K562 (cell line): Measurements from ENCODE around the gene ST3GAL5. TPM values are rescaled to one million over a fixed set of nuclear protein-coding genes. Genes with fewer than 3 reads are reported as not detected.

Source experiments
- ATAC-seq: fragments of 200-7000 bp; cut with Tn5 transposase; 3 replicates; pipeline ENCODE4 v1.9.1; 2020; ENCODE audit warnings: moderate library complexity
- BruUV-seq: library from RNA; stranded (reverse); fragments of 400-500 nt; replicated peaks from 2 replicates; lab custom pipeline; 2021; lab: Mats Ljungman, UMichigan
- CTCF ChIA-PET: fragments of 300-600 bp; formaldehyde crosslinking; extraction: SDS; loops from one replicate; lab custom pipeline; 2021; ENCODE audit warnings: low intra/inter-chr PET ratio; lab: Yijun Ruan, JAX
- POLR2A ChIA-PET: fragments of 300-600, 350-650 bp; sonication (Branson Sonifier 250); formaldehyde crosslinking; extraction: SDS; loops from one replicate; lab custom pipeline; 2021; ENCODE audit warnings: antibody characterized with exemption, inconsistent platforms; lab: Yijun Ruan, JAX
- DNase-seq, 4 experiments: peaks; one replicate each; pipeline versions ENCODE4 v3.0.0 to v3.0.0-alpha.2; 2011 to 2018; ENCODE audit warnings: low spot score in 3 of 4, mixed read lengths in 3 of 4; ENCODE audit errors: extremely low read depth in 1 of 4
- FAIRE-seq: peaks from 2 replicates; lab custom pipeline; 2011; peaks lifted over from hg19 to GRCh38; lab: Jason Lieb, UNC
- H2AFZ ChIP-seq: 2 replicates; pipeline ENCODE4 v1.6.0; 2011; ENCODE audit warnings: low read depth, low read length, control low read depth, inconsistent platforms
- H3K27ac ChIP-seq: fragments of 200-600 bp; 3 replicates; pipeline ENCODE4 v1.8.0; 2011; ENCODE audit warnings: low read depth, mild to moderate bottlenecking, control low read depth, inconsistent platforms, low read length, moderate library complexity, mixed read lengths; ENCODE audit errors: extremely low read depth
- H3K27me3 ChIP-seq, 2 experiments: fragments of 300-600 bp in 1 of 2; 2 replicates in 1 of 2; 3 replicates in 1 of 2; pipeline versions ENCODE4 v1.6.0 to v1.8.0; 2011; ENCODE audit warnings: inconsistent platforms in 2 of 2, low read length in 2 of 2, mild to moderate bottlenecking in 1 of 2, mixed read lengths in 1 of 2, moderate library complexity in 1 of 2; ENCODE audit not compliant: control insufficient read depth in 2 of 2, insufficient read depth in 2 of 2
- H3K36me3 ChIP-seq: fragments of 300-600 bp; 3 replicates; pipeline ENCODE4 v1.8.0; 2011; ENCODE audit warnings: mild to moderate bottlenecking, low read length, inconsistent platforms; ENCODE audit not compliant: control insufficient read depth, insufficient read depth
- H3K4me1 ChIP-seq, 2 experiments: fragments of 200-600 bp in 1 of 2; replicated peaks in 1 of 2; 2 replicates in 1 of 2; 3 replicates in 1 of 2; pipeline versions ENCODE4 v1.5.1 to v1.8.0; 2011; ENCODE audit warnings: inconsistent platforms in 2 of 2, low read length in 2 of 2, mild to moderate bottlenecking in 1 of 2, mixed read lengths in 1 of 2, moderate library complexity in 1 of 2; ENCODE audit not compliant: control insufficient read depth in 2 of 2, insufficient read depth in 2 of 2
- H3K4me2 ChIP-seq: 2 replicates; pipeline ENCODE4 v1.6.1; 2011; ENCODE audit warnings: low read length, control low read depth, inconsistent platforms, mixed read lengths; ENCODE audit not compliant: insufficient read depth
- H3K4me3 ChIP-seq: fragments of 200-600 bp; sonication (generic), shearing (Covaris generic); 2 replicates; pipeline ENCODE4 v1.5.1; 2016; ENCODE audit warnings: control low read depth, inconsistent platforms
- H3K79me2 ChIP-seq: fragments of 200-600 bp; 3 replicates; pipeline ENCODE4 v1.8.0; 2011; ENCODE audit warnings: low read length, inconsistent platforms; ENCODE audit not compliant: control insufficient read depth, insufficient read depth
- H3K9ac ChIP-seq, 2 experiments: 2 replicates each; pipeline versions ENCODE4 v1.6.0 to v1.6.1; 2011; ENCODE audit warnings: low read depth in 2 of 2, low read length in 2 of 2, control low read depth in 1 of 2, inconsistent platforms in 1 of 2, mild to moderate bottlenecking in 1 of 2, mixed read lengths in 1 of 2; ENCODE audit not compliant: insufficient read depth in 1 of 2
- H3K9me1 ChIP-seq: one replicate; pipeline ENCODE4 v1.6.0; 2011; ENCODE audit warnings: inconsistent platforms, mild to moderate bottlenecking, low read length, moderate library complexity; ENCODE audit not compliant: control insufficient read depth, insufficient read depth
- H3K9me3 ChIP-seq: replicated peaks from 2 replicates; pipeline ENCODE4 v1.5.1; 2011; ENCODE audit warnings: low read depth, low read length, inconsistent platforms; ENCODE audit not compliant: control insufficient read depth, insufficient read depth
- H4K20me1 ChIP-seq: replicated peaks from 2 replicates; pipeline ENCODE4 v1.6.1; 2011; ENCODE audit warnings: low read length, inconsistent platforms, mixed read lengths; ENCODE audit not compliant: control insufficient read depth, insufficient read depth
- FOXA3 ChIP-seq, 2 experiments: fragments of 450-650 bp in 1 of 2; sonication (generic) in 1 of 2; formaldehyde crosslinking; IDR thresholded peaks in 1 of 2; conservative IDR thresholded peaks in 1 of 2; 2 replicates each; pipeline versions ENCODE4 v1.4.0 to v1.8.0; 2020 to 2022; ENCODE audit warnings: mild to moderate bottlenecking in 2 of 2, missing genetic modification reagents in 1 of 2
- HDAC2 ChIP-seq: fragments of 450-650 bp; IDR thresholded peaks from 2 replicates; pipeline ENCODE4 v1.6.1; 2016; ENCODE audit warnings: mild to moderate bottlenecking
- RUNX1 ChIP-seq: sonication (generic); IDR thresholded peaks from 2 replicates; pipeline ENCODE4 v1.6.1; 2016; ENCODE audit warnings: antibody characterized with exemption, low read depth
- SMARCC2 ChIP-seq: fragments of 450-650 bp; IDR thresholded peaks from 2 replicates; pipeline ENCODE4 v1.6.1; 2017; ENCODE audit warnings: antibody characterized with exemption, moderate library complexity, mild to moderate bottlenecking, low read depth
- ZBTB17 ChIP-seq: fragments of 450-650 bp; formaldehyde crosslinking; IDR thresholded peaks from 2 replicates; pipeline ENCODE4 v1.4.0; 2020; ENCODE audit warnings: mild to moderate bottlenecking
- WGBS: fragments of 100-300 bp; shearing (Covaris generic); methylation state at CpG from one replicate; pipeline ENCODE4 v1.1.6; 2016; ENCODE audit warnings: low coverage, mixed read lengths; ENCODE audit not compliant: insufficient coverage; ENCODE audit errors: missing lambda C conversion rate; 5-methylcytosine and 5-hydroxymethylcytosine counted together
- in situ Hi-C: fragments of 300-500 bp; cut with MboI; formaldehyde crosslinking; loops from 4 replicates; pipeline ENCODE4 v1.15.0; 2018; ENCODE audit warnings: inconsistent platforms, mixed read lengths
- intact Hi-C: fragments of 100-400 bp; cut with micrococcal nuclease; formaldehyde crosslinking; loops from 2 replicates; pipeline ENCODE4 v1.14.2; 2022
- polyA plus RNA-seq, 8 experiments: library from polyadenylated mRNA; depleted of rRNA in 4 of 8; stranded (reverse) in 5 of 8; unstranded in 3 of 8; fragments of >200 nt; fragmentation: Nextera tagmentation in 2 of 8; fragmentation: Illumina TruSeq in 1 of 8; extraction: Ambion mirVana in 2 of 8; extraction: Trizol in 1 of 8; gene quantifications; 2 replicates each; pipeline versions ENCODE4 v1.2.1 to v1.2.3, GENCODE V29; 2011 to 2014; ENCODE audit warnings: inconsistent platforms in 1 of 8, missing spikeins in 1 of 8
- total RNA-seq, 7 experiments: library from RNA; depleted of rRNA in 6 of 7; stranded (reverse); fragments of >200 nt in 6 of 7; fragmentation: Illumina TruSeq in 2 of 7; extraction: Trizol in 2 of 7; gene quantifications; 2 replicates each; pipeline versions ENCODE4 v1.2.1 to v1.2.3, GENCODE V29; 2011 to 2021; ENCODE audit warnings: low replicate concordance in 1 of 7
- TF ChIP-seq, protein P1 (sequence below): fragments of 450-650 bp; conservative IDR thresholded peaks from 2 replicates; pipeline ENCODE4 v1.6.1; 2016; ENCODE audit warnings: missing genetic modification characterization, low read depth, mild to moderate bottlenecking, control low read depth, missing compliant biosample characterization

The ST3GAL5 gene
- total and polyA plus RNA-seq, 9 of the 15 experiments (the other 6 are each of a cell fraction or from before 2014, with no cell fraction given): 1.6 to 10.0 (median 4.2) TPM

DNA sequence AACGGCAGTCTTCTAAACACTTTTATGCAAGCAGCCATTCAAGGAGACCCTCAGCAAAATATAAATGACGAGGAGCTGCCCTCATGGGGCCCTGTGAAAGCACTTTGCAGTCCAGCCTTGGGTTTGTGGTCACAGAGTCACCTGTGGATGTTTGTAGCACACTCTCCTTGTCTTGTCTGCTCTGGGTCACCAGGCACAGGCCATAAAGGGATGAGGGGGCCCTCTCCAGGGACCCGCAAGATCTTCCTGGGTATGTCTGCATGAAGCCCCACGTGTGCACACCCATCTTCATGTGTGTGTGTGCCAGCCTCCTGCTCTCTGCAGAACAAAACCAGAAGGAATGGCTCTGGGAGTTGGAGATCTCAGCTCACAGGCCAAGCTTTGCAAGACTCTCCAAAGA, 98.8 kb downstream of the ST3GAL5 start:
- H3K27ac ChIP-seq: no peak overlapping the region
- no peak for TF ChIP-seq RUNX1
- no peak for TF ChIP-seq HDAC2
- no peak for TF ChIP-seq FOXA3 (CRISPR knock-in tag; conservative IDR thresholded peaks at IDR 0.05 in 1 of 2, IDR thresholded peaks at IDR 0.05 in 1 of 2)
- TF ChIP-seq, protein P1, sequence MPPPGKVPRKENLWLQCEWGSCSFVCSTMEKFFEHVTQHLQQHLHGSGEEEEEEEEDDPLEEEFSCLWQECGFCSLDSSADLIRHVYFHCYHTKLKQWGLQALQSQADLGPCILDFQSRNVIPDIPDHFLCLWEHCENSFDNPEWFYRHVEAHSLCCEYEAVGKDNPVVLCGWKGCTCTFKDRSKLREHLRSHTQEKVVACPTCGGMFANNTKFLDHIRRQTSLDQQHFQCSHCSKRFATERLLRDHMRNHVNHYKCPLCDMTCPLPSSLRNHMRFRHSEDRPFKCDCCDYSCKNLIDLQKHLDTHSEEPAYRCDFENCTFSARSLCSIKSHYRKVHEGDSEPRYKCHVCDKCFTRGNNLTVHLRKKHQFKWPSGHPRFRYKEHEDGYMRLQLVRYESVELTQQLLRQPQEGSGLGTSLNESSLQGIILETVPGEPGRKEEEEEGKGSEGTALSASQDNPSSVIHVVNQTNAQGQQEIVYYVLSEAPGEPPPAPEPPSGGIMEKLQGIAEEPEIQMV (tag): no peak
- TF ChIP-seq ZBTB17 (CRISPR knock-in tag): no peak
- TF ChIP-seq SMARCC2: no peak
- no peak overlapping the region for H3K4me3 ChIP-seq
- in situ Hi-C loops: no loop called here
- ChIA-PET POLR2A (interaction anchor here (0.7 to 1.3 kb wide), 3 partner anchors 19 to 313 kb away, joined by 3 read pairs; no protein-coding TSS in a partner anchor), CTCF (no interaction called here)
- peaks cover 0 to 2% of the 10 kb centered on the region in 2 experiments; a peak in 1 of 5 replicates for H3K4me1 ChIP-seq
- intact Hi-C loops: no loop called here
- no peak for ATAC-seq
- no peaks in the 10 kb centered on the region for H4K20me1 ChIP-seq
- H2AFZ ChIP-seq: no peak overlapping the region
- BruUV-seq: no TSS peak
- no peak for FAIRE-seq
- no peaks in the 10 kb centered on the region for H3K79me2 ChIP-seq
- H3K9ac ChIP-seq: no peak overlapping the region
- H3K36me3 ChIP-seq: no peaks in the 10 kb centered on the region
- H3K9me1 ChIP-seq: no peaks in the 10 kb centered on the region
- no peaks in the 10 kb centered on the region for H3K9me3 ChIP-seq
- peaks cover 63 to 90% of the 10 kb centered on the region in 2 experiments for H3K27me3 ChIP-seq
- 0% methylated on average over 4 of the region's 4 CpGs for WGBS
- no peak overlapping the region for H3K4me2 ChIP-seq
- DNase-seq: no peak
